Kidney capillary endothelial cell (primary cell): ENCODE measurements around the gene HIPK1.
"Not testable (repeated sequence)": the region's sequence is repeated elsewhere in the genome, so short reads cannot be mapped to it uniquely, and the experiment has no call there.

Source experiments
- DNase-seq: peaks from one replicate; pipeline ENCODE4 v3.0.0-alpha.2; 2018; ENCODE audit warnings: low spot score

HIPK1 gene

DNA sequence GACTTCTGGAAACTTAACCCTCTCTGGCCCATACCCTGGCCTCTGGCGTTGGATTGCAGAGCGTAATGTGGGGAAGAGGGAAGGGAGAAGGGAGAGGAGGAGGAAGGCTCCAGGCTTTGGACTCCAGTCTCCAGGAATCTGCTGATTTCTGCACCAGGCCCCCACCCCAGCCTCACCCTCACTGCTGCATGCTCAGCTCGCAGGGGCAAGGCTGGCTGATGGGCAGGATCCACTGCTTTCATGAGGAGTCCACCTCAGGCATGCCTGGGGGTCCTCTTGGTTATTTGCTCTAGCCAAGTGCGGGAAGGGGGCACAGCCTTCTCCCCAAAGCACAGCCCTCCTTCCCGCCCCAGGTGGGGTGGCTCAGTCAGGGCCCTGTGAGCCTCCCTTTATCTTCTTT lies 53.8 kb downstream of the HIPK1 start:
- no peak for DNase-seq

DNA sequence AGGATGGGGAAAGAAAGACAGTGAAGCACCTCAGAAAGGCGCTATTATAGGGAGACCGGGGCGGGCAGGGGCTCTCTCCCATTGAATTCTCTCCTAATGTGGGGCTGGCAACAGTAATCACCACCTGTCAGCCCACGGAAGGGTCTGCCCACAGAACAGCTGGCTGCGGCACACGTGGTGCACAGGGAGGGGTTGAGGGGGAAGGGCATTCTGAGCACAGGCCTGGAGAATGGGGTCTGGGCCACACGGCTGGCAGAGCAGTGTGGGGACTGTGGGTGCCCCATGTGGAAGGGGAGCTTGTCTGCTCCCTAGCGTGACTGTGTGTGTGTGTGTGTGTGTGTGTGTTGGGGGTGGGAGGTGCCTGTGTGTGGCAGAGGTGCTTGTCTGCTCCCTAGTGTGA lies 54.3 kb downstream of the HIPK1 start:
- DNase-seq = no peak

DNA sequence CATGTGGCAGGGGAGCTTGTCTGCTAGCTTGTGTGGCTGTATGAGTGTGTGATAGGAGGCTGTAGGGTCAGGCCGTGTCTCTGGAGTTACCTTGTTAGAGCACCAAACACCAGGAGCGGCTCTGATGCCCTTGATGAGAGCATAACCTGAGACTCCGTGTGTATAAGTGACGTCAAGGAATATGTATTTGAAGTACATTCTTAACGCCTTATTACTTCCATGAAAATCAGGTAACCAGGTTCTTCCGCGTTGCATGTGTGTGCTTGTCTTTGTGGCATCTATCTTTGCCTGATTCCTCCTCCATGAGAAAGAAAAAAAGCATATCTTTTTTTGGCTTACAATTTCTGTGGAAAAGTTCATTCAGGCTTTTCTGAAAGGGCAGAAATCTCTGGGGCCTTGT lies 54.7 kb downstream of the HIPK1 start:
- no peak for DNase-seq

GRCh38 chr1:113984710-113985109 lies 55.6 kb downstream of the HIPK1 start:
- peak; percentile 29 for DNase-seq

GRCh38 chr1:113986802-113987201 lies 57.7 kb downstream of the HIPK1 start:
- no peak for DNase-seq

GRCh38 chr1:113987259-113987658 lies 58.1 kb downstream of the HIPK1 start:
- no peak for DNase-seq

- no peak for DNase-seq
Observed at GRCh38 chr1:113990530-113990929, 61.4 kb downstream of the HIPK1 start.

DNA sequence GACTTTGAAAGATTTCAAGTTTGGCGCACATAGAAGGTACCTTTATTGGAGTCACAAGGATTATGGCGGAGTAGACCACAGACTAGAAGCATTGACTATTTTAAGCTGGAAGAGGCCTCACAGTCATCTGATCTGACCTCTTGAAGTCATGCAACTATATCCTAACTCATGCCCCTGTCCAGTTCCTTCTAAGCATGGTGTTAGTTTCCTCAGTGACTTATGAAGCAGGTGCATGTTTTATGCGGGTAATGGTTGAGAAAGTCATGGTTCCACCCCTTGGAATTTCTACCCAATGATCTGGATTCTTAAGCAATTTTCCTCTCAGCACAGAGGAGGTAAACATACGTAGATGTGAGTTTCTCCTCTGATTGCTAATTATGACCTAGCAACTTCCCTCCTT lies 61.8 kb downstream of the HIPK1 start:
- no peak for DNase-seq

GRCh38 chr1:113991467-113991997 lies 62.4 kb downstream of the HIPK1 start:
- DNase-seq = no peak

GRCh38 chr1:113993072-113993471 lies 63.9 kb downstream of the HIPK1 start:
- DNase-seq = no peak

DNA sequence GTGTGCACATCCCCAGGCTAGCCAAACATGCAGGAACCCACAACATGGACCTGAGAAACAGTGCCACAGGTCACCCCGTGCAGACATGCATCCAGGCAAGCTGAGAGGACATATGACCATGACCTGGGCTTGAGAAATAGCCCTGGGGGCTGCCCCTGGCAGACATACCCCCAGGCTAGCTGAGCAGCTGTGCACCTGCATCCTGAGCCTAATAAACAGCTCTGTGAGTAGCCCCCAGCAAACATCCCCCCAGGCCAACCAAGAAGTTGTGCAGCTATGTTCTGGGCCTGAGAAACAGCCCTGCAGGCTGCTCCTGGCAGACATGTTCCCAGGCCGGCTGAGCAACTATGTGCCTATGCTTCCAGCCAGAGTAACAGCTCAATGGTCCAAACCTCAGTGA lies 64.6 kb downstream of the HIPK1 start:
- DNase-seq = no peak

DNA sequence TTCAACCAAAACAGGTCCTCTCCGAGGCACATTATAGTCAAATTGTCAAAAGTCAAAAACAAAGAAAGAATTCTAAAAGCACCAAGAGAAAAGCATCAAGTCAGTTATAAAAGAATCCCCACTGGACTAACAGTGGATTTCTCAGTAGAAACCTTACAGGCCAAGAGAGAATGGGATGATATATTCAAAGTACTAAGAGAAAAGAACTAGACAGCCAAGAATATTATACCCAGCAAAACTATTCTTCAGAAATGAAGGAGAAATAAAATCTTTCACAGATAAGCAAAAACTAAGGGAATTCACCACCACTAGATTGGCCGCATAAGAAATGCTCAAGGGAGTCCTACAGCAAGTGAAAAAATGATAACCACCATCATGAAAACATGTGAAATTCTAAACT lies 66.3 kb downstream of the HIPK1 start:
- no peak for DNase-seq

DNA sequence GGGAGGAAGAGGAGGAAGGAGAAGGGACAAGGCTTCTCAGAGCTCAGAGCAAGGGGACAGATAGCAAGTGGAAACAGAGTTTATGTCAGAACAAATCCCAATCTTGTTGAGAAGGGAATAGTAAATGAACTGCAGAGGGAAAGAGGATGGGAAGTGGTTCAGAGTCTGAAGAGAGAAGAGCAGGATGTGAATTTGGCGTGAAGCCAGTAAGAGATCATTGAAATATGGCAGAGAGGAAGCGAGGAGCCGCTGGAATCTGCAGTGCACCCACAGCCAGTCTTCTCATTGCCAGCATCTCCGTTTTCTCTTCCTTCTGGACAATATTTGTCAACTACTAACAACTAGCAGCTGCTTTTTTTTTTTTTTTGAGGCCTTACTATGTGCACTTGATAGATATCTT lies 69.2 kb downstream of the HIPK1 start:
- DNase-seq = no peak

GRCh38 chr1:113999233-113999632 lies 70.1 kb downstream of the HIPK1 start:
- no peak for DNase-seq

- no peak for DNase-seq
Observed at GRCh38 chr1:113999799-114000198, 70.7 kb downstream of the HIPK1 start.

DNA sequence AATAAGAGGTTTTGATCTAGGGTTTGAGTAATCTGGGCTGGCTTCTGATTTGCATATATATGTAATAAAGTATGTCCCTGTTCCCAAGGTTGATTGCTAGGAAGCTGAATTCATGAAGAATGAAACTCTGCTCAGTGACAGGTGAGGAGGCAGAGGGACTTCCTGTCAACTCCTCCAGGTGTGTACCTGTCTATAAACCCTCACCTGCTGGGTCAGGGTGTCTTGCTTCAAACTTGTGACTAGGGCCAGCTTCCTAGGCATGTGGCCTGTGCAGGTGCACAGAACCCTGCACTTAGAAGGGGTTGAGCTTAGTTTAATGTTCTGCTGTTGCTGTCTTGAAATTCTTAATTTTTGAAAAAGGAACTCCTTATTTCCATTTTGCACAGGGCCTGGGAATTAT lies 71.3 kb downstream of the HIPK1 start:
- no peak for DNase-seq

DNA sequence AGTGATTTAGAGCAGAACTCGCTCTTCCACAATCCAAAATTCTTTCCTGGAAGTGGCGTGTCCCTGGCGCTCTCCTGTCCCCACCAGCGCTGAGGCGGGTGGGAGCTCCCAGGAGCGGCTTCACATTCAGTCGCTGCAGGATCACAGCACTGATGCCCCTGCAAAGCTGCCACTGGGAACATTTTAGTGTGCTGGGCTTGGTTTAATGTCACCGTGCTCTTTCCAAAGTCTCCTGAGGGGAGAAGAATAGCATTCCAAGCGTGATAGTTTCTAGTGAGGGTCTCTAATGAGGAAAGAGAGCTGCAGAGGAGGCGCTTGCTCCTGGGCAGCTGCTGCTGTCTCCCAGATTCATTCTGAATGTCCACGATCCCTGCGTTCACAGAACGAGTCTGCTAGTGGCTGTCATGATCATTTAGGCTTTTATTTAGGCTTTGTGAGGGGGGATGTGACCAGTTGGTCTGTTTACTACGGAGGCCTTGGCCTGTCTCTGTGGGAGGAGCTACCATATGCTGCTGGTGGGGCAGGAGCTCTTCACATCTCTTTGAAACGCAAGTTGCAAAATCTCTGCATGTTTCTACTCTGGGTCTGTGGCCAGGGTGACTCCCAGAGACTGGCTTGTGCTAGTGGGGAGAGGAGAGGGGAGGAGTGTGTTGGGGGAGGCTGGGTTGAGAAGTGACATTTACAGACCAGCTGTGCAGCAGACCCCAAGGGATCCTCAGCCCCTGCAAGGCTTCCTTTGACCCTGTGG lies 73.5 kb downstream of the HIPK1 start:
- no peak for DNase-seq

DNA sequence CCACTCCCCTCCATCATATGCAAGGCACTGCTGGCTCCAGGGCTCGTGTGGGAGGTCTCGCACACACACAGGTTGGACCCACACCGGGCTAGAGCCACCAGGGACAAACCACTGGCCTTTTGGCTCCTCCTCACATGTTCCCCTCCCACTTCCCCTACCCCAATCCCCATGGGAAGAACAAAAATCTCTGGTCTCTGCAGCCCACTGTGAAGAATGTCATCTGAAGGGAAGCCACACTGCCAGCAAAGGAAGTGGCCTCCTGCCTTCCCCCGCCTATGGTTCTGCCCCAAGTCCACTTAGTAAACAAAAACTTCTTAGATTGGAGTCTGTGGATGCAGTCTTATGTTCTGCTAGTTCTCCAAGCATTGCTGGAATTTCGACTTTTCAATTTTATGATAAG lies 74.3 kb downstream of the HIPK1 start:
- DNase-seq = no peak

GRCh38 chr1:114006825-114007224 lies 77.7 kb downstream of the HIPK1 start:
- DNase-seq = not testable (repeated sequence)

DNA sequence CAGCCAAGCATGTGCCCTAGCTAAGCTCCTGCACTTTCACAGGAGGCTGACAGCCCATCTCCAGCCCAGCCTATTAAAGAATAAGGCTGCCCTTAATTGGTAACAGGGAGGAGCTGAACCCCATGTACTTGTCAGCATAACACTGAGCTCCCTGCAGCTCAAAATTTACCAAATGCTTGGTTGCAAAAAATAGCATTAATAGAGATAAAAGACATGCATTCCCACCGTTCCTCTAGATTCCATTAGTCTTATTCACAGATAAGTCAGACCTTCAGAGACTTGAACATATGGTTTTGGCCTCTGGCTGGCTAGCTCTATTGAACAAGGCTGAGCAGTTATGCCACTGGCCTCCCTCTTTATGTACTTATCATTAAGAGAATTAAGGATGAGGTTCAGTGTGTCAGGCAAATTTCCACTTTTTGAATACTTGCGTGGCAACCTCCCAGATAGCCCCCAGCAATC lies 79.4 kb downstream of the HIPK1 start:
- no peak for DNase-seq

- no peak for DNase-seq
Observed at GRCh38 chr1:114008993-114009392, 79.9 kb downstream of the HIPK1 start.

- DNase-seq = no peak
Observed at GRCh38 chr1:114009393-114009792, 80.3 kb downstream of the HIPK1 start.

DNA sequence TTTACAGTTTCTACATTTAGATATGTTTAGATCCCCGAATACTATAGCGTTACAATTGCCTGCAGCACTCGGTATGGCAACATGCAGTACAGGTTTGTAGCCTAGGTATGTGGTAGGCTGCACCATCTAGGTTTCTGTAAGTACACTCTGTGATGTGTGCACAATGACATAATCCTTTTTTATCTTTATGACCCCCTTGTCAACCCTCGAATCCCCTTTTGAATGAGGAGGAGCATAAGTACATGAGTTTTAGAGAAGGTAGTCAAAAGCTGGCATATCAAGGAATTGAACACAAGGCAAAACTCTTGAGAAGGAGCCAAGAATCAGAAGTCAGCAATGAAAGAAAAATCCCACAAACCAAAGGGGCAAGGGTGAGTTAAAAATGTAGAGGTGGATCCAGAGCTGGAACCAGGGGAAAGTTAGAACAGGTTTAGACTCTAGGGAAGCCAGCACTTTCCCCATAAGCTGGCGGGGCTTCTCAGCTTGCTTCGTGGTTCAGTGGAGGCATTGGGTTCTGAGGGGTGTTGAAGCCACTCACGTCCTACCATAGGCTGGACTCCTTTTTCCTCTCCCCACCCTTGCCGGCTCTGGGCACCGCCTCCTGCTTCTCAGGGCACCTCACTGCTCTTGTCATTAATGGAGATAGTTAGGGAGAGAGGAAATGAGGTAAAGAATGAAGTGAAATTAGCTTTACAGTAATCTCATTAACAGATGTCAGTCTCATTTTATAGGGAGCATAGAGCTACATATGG lies 81.5 kb downstream of the HIPK1 start:
- DNase-seq = no peak
